Activated CD4-positive, alpha-beta memory T cell treated with anti-CD3 and anti-CD28 coated beads, Interleukin-2, amount 10 ng/mL, durations not matched to agents 7 days and 5 days (primary cell): ENCODE data around the gene ARHGAP6. TPM values are rescaled to one million over a fixed set of nuclear protein-coding genes. Genes with fewer than 3 reads are reported as not detected.
"Not testable (repeated sequence)": the region's sequence is repeated elsewhere in the genome, so short reads cannot be mapped to it uniquely, and the experiment has no call there.

Source experiments
- CTCF ChIA-PET: fragments of 350-600 bp; sonication (Branson Sonifier 250); formaldehyde crosslinking; loops from one replicate; lab custom pipeline; 2021; ENCODE audit warnings: antibody characterized with exemption, inconsistent platforms; lab: Charles Lee
- POLR2A ChIA-PET: fragments of 350-600 bp; sonication (Branson Sonifier 250); formaldehyde crosslinking; loops from one replicate; lab custom pipeline; 2021; ENCODE audit warnings: antibody characterized with exemption; lab: Charles Lee
- DNase-seq: peaks from one replicate; pipeline ENCODE4 v3.0.0-alpha.2; 2020
- H3K27ac Mint-ChIP-seq: one replicate; pipeline ENCODE4 v1.8.0; 2021; ENCODE audit warnings: mild to moderate bottlenecking, mixed read lengths
- H3K27me3 Mint-ChIP-seq: one replicate; pipeline ENCODE4 v1.8.0; 2021; ENCODE audit warnings: mixed read lengths
- H3K36me3 Mint-ChIP-seq: one replicate; pipeline ENCODE4 v1.8.0; 2021; ENCODE audit warnings: low read depth, mixed read lengths
- H3K4me1 Mint-ChIP-seq: one replicate; pipeline ENCODE4 v1.8.0; 2021; ENCODE audit warnings: mixed read lengths
- H3K4me3 Mint-ChIP-seq: one replicate; pipeline ENCODE4 v1.8.0; 2021; ENCODE audit warnings: mild to moderate bottlenecking, mixed read lengths
- H3K9me3 Mint-ChIP-seq: one replicate; pipeline ENCODE4 v1.8.0; 2021; ENCODE audit warnings: mixed read lengths
- total RNA-seq, 2 experiments: library from RNA; stranded (reverse); gene quantifications; one replicate each; pipeline ENCODE4 v1.2.3, GENCODE V29; 2021

Gene ARHGAP6
- total RNA-seq, 2 experiments from 2014 or later: not detected

GRCh38 chrX:11626351-11626750, 39.4 kb downstream of the ARHGAP6 start:
- H3K36me3 Mint-ChIP-seq: no peaks in the 10 kb centered on the region
- H3K4me1 Mint-ChIP-seq: no peaks in the 10 kb centered on the region
- ChIA-PET CTCF (no interaction called here), POLR2A (no interaction called here)
- peaks cover 4% of the 10 kb centered on the region for H3K27me3 Mint-ChIP-seq
- no peaks in the 10 kb centered on the region for H3K9me3 Mint-ChIP-seq
- H3K4me3 Mint-ChIP-seq: no peak overlapping the region
- DNase-seq: no peak
- no peak overlapping the region for H3K27ac Mint-ChIP-seq

GRCh38 chrX:11619441-11619840, 46.3 kb downstream of the ARHGAP6 start:
- H3K27ac Mint-ChIP-seq: no peak overlapping the region
- no peaks in the 10 kb centered on the region for H3K4me1 Mint-ChIP-seq
- H3K9me3 Mint-ChIP-seq: no peaks in the 10 kb centered on the region
- H3K4me3 Mint-ChIP-seq: no peak overlapping the region
- CTCF ChIA-PET: no interaction called here
- no peak for DNase-seq
- H3K27me3 Mint-ChIP-seq: peaks cover 3% of the 10 kb centered on the region
- POLR2A ChIA-PET: no interaction called here
- no peaks in the 10 kb centered on the region for H3K36me3 Mint-ChIP-seq

GRCh38 chrX:11614253-11614652, 51.5 kb downstream of the ARHGAP6 start:
- POLR2A ChIA-PET, CTCF ChIA-PET: not testable (repeated sequence)

GRCh38 chrX:11611965-11612364, 53.8 kb downstream of the ARHGAP6 start:
- no peak overlapping the region for H3K4me3 Mint-ChIP-seq
- CTCF ChIA-PET: no interaction called here

More at GRCh38 chrX:11614253-11614652, 51.5 kb downstream of the ARHGAP6 start:
- H3K27ac Mint-ChIP-seq, H3K36me3 Mint-ChIP-seq, H3K4me3 Mint-ChIP-seq, DNase-seq, H3K4me1 Mint-ChIP-seq, H3K9me3 Mint-ChIP-seq, H3K27me3 Mint-ChIP-seq: not testable (repeated sequence)

GRCh38 chrX:11611161-11611560, 54.6 kb downstream of the ARHGAP6 start:
- H3K4me3 Mint-ChIP-seq: no peak overlapping the region
- H3K27ac Mint-ChIP-seq: no peak overlapping the region
- CTCF ChIA-PET: no interaction called here
- no peaks in the 10 kb centered on the region for H3K36me3 Mint-ChIP-seq
- no peaks in the 10 kb centered on the region for H3K9me3 Mint-ChIP-seq
- peaks cover 2% of the 10 kb centered on the region for H3K27me3 Mint-ChIP-seq
- H3K4me1 Mint-ChIP-seq: no peaks in the 10 kb centered on the region
- POLR2A ChIA-PET: no interaction called here
- no peak for DNase-seq

More at GRCh38 chrX:11611965-11612364, 53.8 kb downstream of the ARHGAP6 start:
- no peaks in the 10 kb centered on the region for H3K36me3 Mint-ChIP-seq
- H3K27ac Mint-ChIP-seq: no peak overlapping the region
- DNase-seq: no peak
- POLR2A ChIA-PET: no interaction called here
- no peaks in the 10 kb centered on the region for H3K4me1 Mint-ChIP-seq
- H3K27me3 Mint-ChIP-seq: peaks cover 2% of the 10 kb centered on the region
- no peaks in the 10 kb centered on the region for H3K9me3 Mint-ChIP-seq

- H3K36me3 Mint-ChIP-seq: no peaks in the 10 kb centered on the region
- H3K27me3 Mint-ChIP-seq: peaks cover 2% of the 10 kb centered on the region
- no peak overlapping the region for H3K4me3 Mint-ChIP-seq
- H3K27ac Mint-ChIP-seq: no peak overlapping the region
- H3K4me1 Mint-ChIP-seq: no peaks in the 10 kb centered on the region
- no peaks in the 10 kb centered on the region for H3K9me3 Mint-ChIP-seq
- ChIA-PET POLR2A (no interaction called here), CTCF (no interaction called here)
- no peak for DNase-seq
Measured at GRCh38 chrX:11609109-11609508, 56.6 kb downstream of the ARHGAP6 start.

GRCh38 chrX:11606408-11606807, 59.3 kb downstream of the ARHGAP6 start:
- no peak overlapping the region for H3K4me3 Mint-ChIP-seq
- ChIA-PET CTCF (no interaction called here), POLR2A (no interaction called here)
- no peak for DNase-seq
- no peaks in the 10 kb centered on the region for H3K36me3 Mint-ChIP-seq
- peaks cover 2% of the 10 kb centered on the region for H3K27me3 Mint-ChIP-seq
- H3K9me3 Mint-ChIP-seq: no peaks in the 10 kb centered on the region
- no peak overlapping the region for H3K27ac Mint-ChIP-seq
- no peaks in the 10 kb centered on the region for H3K4me1 Mint-ChIP-seq

- CTCF ChIA-PET: no interaction called here
- POLR2A ChIA-PET: no interaction called here
- no peaks in the 10 kb centered on the region for H3K4me1 Mint-ChIP-seq
- no peaks in the 10 kb centered on the region for H3K9me3 Mint-ChIP-seq
- H3K36me3 Mint-ChIP-seq: no peaks in the 10 kb centered on the region
- no peak overlapping the region for H3K4me3 Mint-ChIP-seq
- peaks cover 9% of the 10 kb centered on the region for H3K27me3 Mint-ChIP-seq
- H3K27ac Mint-ChIP-seq: no peak overlapping the region
- no peak for DNase-seq
Measured at GRCh38 chrX:11600578-11600977, 65.1 kb downstream of the ARHGAP6 start.

- H3K36me3 Mint-ChIP-seq: no peaks in the 10 kb centered on the region
Measured at GRCh38 chrX:11597479-11597878, 68.2 kb downstream of the ARHGAP6 start.

GRCh38 chrX:11591723-11592346, 73.9 kb downstream of the ARHGAP6 start:
- ChIA-PET CTCF (no interaction called here), POLR2A (no interaction called here)
- Mint-ChIP-seq H3K4me1 (peaks cover 10% of the 10 kb centered on the region), H3K27me3 (peaks cover 10% of the 10 kb centered on the region), H3K4me3 (no peak overlapping the region), H3K27ac (peak overlapping the region; percentile 83), H3K36me3 (no peaks in the 10 kb centered on the region), H3K9me3 (no peaks in the 10 kb centered on the region)
- DNase-seq: peak; percentile 16

More at GRCh38 chrX:11597479-11597878, 68.2 kb downstream of the ARHGAP6 start:
- H3K27me3 Mint-ChIP-seq: peaks cover 11% of the 10 kb centered on the region
- H3K9me3 Mint-ChIP-seq: no peaks in the 10 kb centered on the region
- H3K4me3 Mint-ChIP-seq: no peak overlapping the region
- no peak overlapping the region for H3K27ac Mint-ChIP-seq
- CTCF ChIA-PET: no interaction called here
- POLR2A ChIA-PET: no interaction called here
- no peaks in the 10 kb centered on the region for H3K4me1 Mint-ChIP-seq
- DNase-seq: no peak

GRCh38 chrX:11589641-11590040, 76.1 kb downstream of the ARHGAP6 start:
- ChIA-PET CTCF (no interaction called here), POLR2A (no interaction called here)
- peaks cover 11% of the 10 kb centered on the region for H3K27me3 Mint-ChIP-seq
- H3K4me3 Mint-ChIP-seq: no peak overlapping the region
- H3K36me3 Mint-ChIP-seq: no peaks in the 10 kb centered on the region
- no peaks in the 10 kb centered on the region for H3K9me3 Mint-ChIP-seq
- H3K4me1 Mint-ChIP-seq: peaks cover 10% of the 10 kb centered on the region
- no peak for DNase-seq
- H3K27ac Mint-ChIP-seq: no peak overlapping the region

GRCh38 chrX:11588097-11588496, 77.6 kb downstream of the ARHGAP6 start:
- Mint-ChIP-seq H3K27ac (no peak overlapping the region), H3K9me3 (no peaks in the 10 kb centered on the region), H3K4me1 (peaks cover 10% of the 10 kb centered on the region), H3K36me3 (no peaks in the 10 kb centered on the region), H3K4me3 (no peak overlapping the region), H3K27me3 (peaks cover 11% of the 10 kb centered on the region)
- ChIA-PET CTCF (no interaction called here), POLR2A (no interaction called here)
- DNase-seq: no peak

GRCh38 chrX:11585174-11585573, 80.5 kb downstream of the ARHGAP6 start:
- H3K4me1 Mint-ChIP-seq: no peaks in the 10 kb centered on the region
- no peak overlapping the region for H3K27ac Mint-ChIP-seq
- H3K36me3 Mint-ChIP-seq: no peaks in the 10 kb centered on the region
- peaks cover 11% of the 10 kb centered on the region for H3K27me3 Mint-ChIP-seq
- H3K9me3 Mint-ChIP-seq: no peaks in the 10 kb centered on the region
- ChIA-PET CTCF (no interaction called here), POLR2A (no interaction called here)
- H3K4me3 Mint-ChIP-seq: no peak overlapping the region
- DNase-seq: no peak

- H3K27ac Mint-ChIP-seq: no peak overlapping the region
- no peaks in the 10 kb centered on the region for H3K4me1 Mint-ChIP-seq
- no peak overlapping the region for H3K4me3 Mint-ChIP-seq
- ChIA-PET CTCF (no interaction called here), POLR2A (no interaction called here)
- no peak for DNase-seq
- no peaks in the 10 kb centered on the region for H3K36me3 Mint-ChIP-seq
- H3K9me3 Mint-ChIP-seq: no peaks in the 10 kb centered on the region
- no peaks in the 10 kb centered on the region for H3K27me3 Mint-ChIP-seq
Measured at GRCh38 chrX:11580789-11581188, 84.9 kb downstream of the ARHGAP6 start.
